Activated CD8-positive, alpha-beta T cell treated with anti-CD3 and anti-CD28 coated beads for 36 hours (primary cell): ENCODE data around the gene SMIM29. TPM values are rescaled to one million over a fixed set of nuclear protein-coding genes. Genes with fewer than 3 reads are reported as not detected.

Experiments used
- ATAC-seq: fragments of 200-7000 bp; cut with Tn5 transposase; one replicate; pipeline ENCODE4 v1.10.0; 2021; ENCODE audit warnings: mild to moderate bottlenecking, moderate library complexity
- CTCF ChIA-PET: fragments of 350-600 bp; sonication (Branson Sonifier 250); formaldehyde crosslinking; loops from one replicate; lab custom pipeline; 2021; ENCODE audit warnings: antibody characterized with exemption; lab: Charles Lee
- POLR2A ChIA-PET: fragments of 350-600 bp; sonication (Branson Sonifier 250); formaldehyde crosslinking; loops from one replicate; lab custom pipeline; 2021; ENCODE audit warnings: antibody characterized with exemption; lab: Charles Lee
- DNase-seq: peaks from one replicate; pipeline ENCODE4 v3.0.0-alpha.2; 2020
- H3K27ac Mint-ChIP-seq: one replicate; pipeline ENCODE4 v1.8.0; 2021; ENCODE audit warnings: mild to moderate bottlenecking, mixed read lengths
- H3K27me3 Mint-ChIP-seq: one replicate; pipeline ENCODE4 v1.8.0; 2021; ENCODE audit warnings: mixed read lengths
- H3K36me3 Mint-ChIP-seq: one replicate; pipeline ENCODE4 v1.8.0; 2021; ENCODE audit warnings: low read depth, mixed read lengths
- H3K4me1 Mint-ChIP-seq: one replicate; pipeline ENCODE4 v1.8.0; 2021; ENCODE audit warnings: low read depth, mixed read lengths
- H3K4me3 Mint-ChIP-seq: one replicate; pipeline ENCODE4 v1.8.0; 2021; ENCODE audit warnings: mild to moderate bottlenecking, moderate library complexity, mixed read lengths
- H3K9me3 Mint-ChIP-seq: one replicate; pipeline ENCODE4 v1.8.0; 2021; ENCODE audit warnings: mixed read lengths
- CTCF ChIP-seq: fragments of 200-600 bp; IDR thresholded peaks from one replicate; pipeline ENCODE4 v1.8.0; 2022; ENCODE audit warnings: antibody characterized with exemption, mild to moderate bottlenecking
- intact Hi-C: fragments of 100-400 bp; cut with micrococcal nuclease; formaldehyde crosslinking; loops from one replicate; pipeline ENCODE4 v1.10.0; 2022
- total RNA-seq, 2 experiments: library from RNA; stranded (reverse); gene quantifications; one replicate each; pipeline ENCODE4 v1.2.3, GENCODE V29; 2021

Gene SMIM29
- total RNA-seq, 2 experiments from 2014 or later: 13.3 to 16.4 TPM

GRCh38 chr6:34280216-34280615 is 31.4 kb upstream of the SMIM29 start:
- no peak overlapping the region for H3K27ac Mint-ChIP-seq
- DNase-seq (no peak), ATAC-seq (no peak)
- CTCF ChIA-PET: no interaction called here
- TF ChIP-seq CTCF: no peak
- H3K36me3 Mint-ChIP-seq: peaks cover 21% of the 10 kb centered on the region
- intact Hi-C loops: no loop called here
- no peaks in the 10 kb centered on the region for H3K27me3 Mint-ChIP-seq
- no peak overlapping the region for H3K4me3 Mint-ChIP-seq
- POLR2A ChIA-PET: no interaction called here
- peaks cover 7% of the 10 kb centered on the region for H3K4me1 Mint-ChIP-seq
- no peaks in the 10 kb centered on the region for H3K9me3 Mint-ChIP-seq

GRCh38 chr6:34278833-34279232 is 30.0 kb upstream of the SMIM29 start:
- no peak for ATAC-seq
- POLR2A ChIA-PET: interaction anchor here (0.6 kb wide), 1 partner anchor 27 kb away, joined by 3 read pairs; no protein-coding TSS in a partner anchor
- no peak overlapping the region for H3K27ac Mint-ChIP-seq
- TF ChIP-seq CTCF: no peak
- H3K27me3 Mint-ChIP-seq: no peaks in the 10 kb centered on the region
- peaks cover 6% of the 10 kb centered on the region for H3K4me1 Mint-ChIP-seq
- H3K9me3 Mint-ChIP-seq: no peaks in the 10 kb centered on the region
- peaks cover 18% of the 10 kb centered on the region for H3K36me3 Mint-ChIP-seq
- no peak overlapping the region for H3K4me3 Mint-ChIP-seq
- intact Hi-C loops: no loop called here
- CTCF ChIA-PET: interaction anchor here (0.9 kb wide), 1 partner anchor 83 kb away, joined by 3 read pairs; no protein-coding TSS in a partner anchor
- DNase-seq: no peak

GRCh38 chr6:34277763-34278112 is 28.9 kb upstream of the SMIM29 start:
- ChIA-PET CTCF (interaction anchor here (0.7 to 1.8 kb wide), 3 partner anchors 28 to 82 kb away, joined by 3 to 4 read pairs (median 3); no protein-coding TSS in a partner anchor), POLR2A (interaction anchor here (1.8 kb wide), 1 partner anchor 115 kb away, joined by 4 read pairs; the partner anchor contains the start of gene NUDT3)
- intact Hi-C loops: no loop called here
- H3K27ac Mint-ChIP-seq: no peak overlapping the region
- no peak for TF ChIP-seq CTCF
- no peak overlapping the region for H3K4me3 Mint-ChIP-seq
- H3K27me3 Mint-ChIP-seq: no peaks in the 10 kb centered on the region
- H3K4me1 Mint-ChIP-seq: peaks cover 6% of the 10 kb centered on the region
- ATAC-seq (no peak), DNase-seq (no peak)
- H3K9me3 Mint-ChIP-seq: no peaks in the 10 kb centered on the region
- peaks cover 15% of the 10 kb centered on the region for H3K36me3 Mint-ChIP-seq

- peaks cover 6% of the 10 kb centered on the region for H3K4me1 Mint-ChIP-seq
- DNase-seq: no peak
- no peak for ATAC-seq
- TF ChIP-seq CTCF: no peak
- ChIA-PET CTCF (interaction anchor here (0.8 to 1.8 kb wide), 6 partner anchors 9 to 116 kb away, joined by 3 to 5 read pairs (median 4); no protein-coding TSS in a partner anchor), POLR2A (interaction anchor here (1.8 kb wide), 1 partner anchor 116 kb away, joined by 4 read pairs; the partner anchor contains the start of gene NUDT3)
- intact Hi-C loops: no loop called here
- H3K27me3 Mint-ChIP-seq: no peaks in the 10 kb centered on the region
- peaks cover 13% of the 10 kb centered on the region for H3K36me3 Mint-ChIP-seq
- no peaks in the 10 kb centered on the region for H3K9me3 Mint-ChIP-seq
- no peak overlapping the region for H3K4me3 Mint-ChIP-seq
- H3K27ac Mint-ChIP-seq: no peak overlapping the region
Measured at GRCh38 chr6:34276881-34277762, 28.3 kb upstream of the SMIM29 start.

GRCh38 chr6:34276191-34276590 is 27.4 kb upstream of the SMIM29 start:
- peaks cover 6% of the 10 kb centered on the region for H3K4me1 Mint-ChIP-seq
- POLR2A ChIA-PET: interaction anchor here (1.8 kb wide), 1 partner anchor 117 kb away, joined by 4 read pairs; the partner anchor contains the start of gene NUDT3
- H3K27ac Mint-ChIP-seq: no peak overlapping the region
- peaks cover 10% of the 10 kb centered on the region for H3K36me3 Mint-ChIP-seq
- no peak for DNase-seq
- intact Hi-C loops: no loop called here
- no peak for TF ChIP-seq CTCF
- no peaks in the 10 kb centered on the region for H3K9me3 Mint-ChIP-seq
- H3K4me3 Mint-ChIP-seq: no peak overlapping the region
- CTCF ChIA-PET: interaction anchor here (0.7 to 1.8 kb wide), 5 partner anchors 8 to 221 kb away, joined by 3 to 5 read pairs (median 4); no protein-coding TSS in a partner anchor
- no peaks in the 10 kb centered on the region for H3K27me3 Mint-ChIP-seq
- ATAC-seq: no peak
